TTC549 (cell line): ENCODE measurements around the gene SBNO1.
"Not testable (repeated sequence)": the region's sequence is repeated elsewhere in the genome, so short reads cannot be mapped to it uniquely, and the experiment has no call there.

Experiments used
- FAIRE-seq: peaks from 2 replicates; lab custom pipeline; 2012; peaks lifted over from hg19 to GRCh38; lab: Jason Lieb, UNC

SBNO1 gene

GRCh38 chr12:123364532-123365024, at the start of gene SBNO1:
TSS of gene SBNO1 (minus strand) at chr12:123364847. CDS start at chr12:123350441, 14,406 bp downstream.
- FAIRE-seq: no peak

- FAIRE-seq: no peak
These were observed 45.4 kb upstream of the SBNO1 start for GRCh38 chr12:123410041-123410412.

GRCh38 chr12:123409284-123410040, 44.8 kb upstream of the SBNO1 start:
- FAIRE-seq: not testable (repeated sequence)

- FAIRE-seq: not testable (repeated sequence)
These were observed 44.0 kb upstream of the SBNO1 start for GRCh38 chr12:123408619-123409018.

GRCh38 chr12:123407934-123408333, 43.3 kb upstream of the SBNO1 start:
- FAIRE-seq: not testable (repeated sequence)

- FAIRE-seq: not testable (repeated sequence)
These were observed 42.6 kb upstream of the SBNO1 start for GRCh38 chr12:123407269-123407668.

GRCh38 chr12:123404581-123404980, 39.9 kb upstream of the SBNO1 start:
- FAIRE-seq: no peak

GRCh38 chr12:123401753-123402683, 37.4 kb upstream of the SBNO1 start:
- no peak for FAIRE-seq

- FAIRE-seq: no peak
These were observed 34.6 kb upstream of the SBNO1 start for GRCh38 chr12:123399255-123399617.

GRCh38 chr12:123398550-123399254, 34.1 kb upstream of the SBNO1 start:
- FAIRE-seq: no peak

- FAIRE-seq: no peak
These were observed 33.5 kb upstream of the SBNO1 start for GRCh38 chr12:123398177-123398549.

GRCh38 chr12:123397400-123397799, 32.8 kb upstream of the SBNO1 start:
- no peak for FAIRE-seq

GRCh38 chr12:123396954-123397353, 32.3 kb upstream of the SBNO1 start:
- FAIRE-seq: no peak

- FAIRE-seq: no peak
These were observed 31.9 kb upstream of the SBNO1 start for GRCh38 chr12:123396543-123396942.

GRCh38 chr12:123395236-123395635, 30.6 kb upstream of the SBNO1 start:
- FAIRE-seq: no peak

- no peak for FAIRE-seq
These were observed 29.1 kb upstream of the SBNO1 start for GRCh38 chr12:123393747-123394146.

GRCh38 chr12:123391546-123392343, 27.1 kb upstream of the SBNO1 start:
- FAIRE-seq: no peak

GRCh38 chr12:123390498-123391426, 26.1 kb upstream of the SBNO1 start:
- FAIRE-seq: no peak

- FAIRE-seq: no peak
These were observed 25.1 kb upstream of the SBNO1 start for GRCh38 chr12:123389560-123390351.
